Measurements from ENCODE around the gene DCAF8L2. TPM values are rescaled to one million over a fixed set of nuclear protein-coding genes. Genes with fewer than 3 reads are reported as not detected.
A peak's percentile ranks its signal among the peaks of the same experiment; 100 is the strongest.
"Not testable (repeated sequence)": the region's sequence is repeated elsewhere in the genome, so short reads cannot be mapped to it uniquely, and the experiment has no call there.

The DCAF8L2 gene
- total and polyA plus RNA-seq, 2 donors (not counting 3 experiments of a cell fraction or from before 2014, with no cell fraction given): 0.15 to 0.36 TPM

DNA sequence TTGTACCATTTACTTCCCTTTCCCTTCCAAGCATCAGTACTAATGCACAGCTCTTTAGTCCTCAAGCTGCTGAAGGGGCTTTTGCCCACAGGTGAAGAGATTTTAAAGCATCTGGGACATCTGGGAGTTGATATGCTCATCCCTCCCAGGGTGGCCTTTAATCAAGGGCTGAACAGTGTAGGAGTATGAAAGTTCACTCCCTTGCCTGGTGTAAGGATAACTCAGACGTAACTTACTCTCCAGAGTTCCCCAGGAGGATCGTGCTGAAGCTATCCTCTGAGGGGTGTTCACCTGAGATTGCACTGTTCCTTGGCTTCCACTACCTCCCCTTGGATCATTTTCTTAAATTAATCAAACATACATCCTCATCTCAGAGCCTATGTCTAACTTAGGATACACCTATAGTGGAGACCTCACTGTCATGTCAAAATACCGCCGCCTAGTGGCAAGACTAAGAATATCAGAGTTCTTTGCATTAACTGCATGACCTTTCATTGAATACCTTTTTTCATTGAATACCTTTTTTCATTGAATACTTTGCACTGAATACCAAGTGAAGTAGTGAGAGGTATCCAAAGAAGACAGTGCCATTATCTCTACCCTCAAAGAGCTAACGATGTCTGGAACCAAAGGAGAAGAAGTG lies 93.5 kb downstream of the DCAF8L2 start:
- H3K9ac ChIP-seq (replicated peaks; ENCODE audit: extremely low read depth, insufficient read depth, low read length); POLR2A ChIA-PET: not testable (repeated sequence)
- TF ChIP-seq CTCF (IDR thresholded peaks at IDR 0.05; ENCODE audit: extremely low read depth in 1 of 2, insufficient read depth in 1 of 2, low read depth in 1 of 2, low read length in 2 of 2): peak; percentile 26 to 29

GRCh38 chrX:27694667-27695066 lies 104.5 kb downstream of the DCAF8L2 start:
- no peaks in the 10 kb centered on the region for H3K9me3 ChIP-seq (replicated peaks; ENCODE audit: control insufficient read depth, insufficient read depth, low read length)
- DNase-seq (ENCODE audit: low read depth, low spot score) (no peak), FAIRE-seq (no peak)
- ChIA-PET POLR2A (no interaction called here), CTCF (no interaction called here)
- no peaks in the 10 kb centered on the region for H3K79me2 ChIP-seq (ENCODE audit: control insufficient read depth, insufficient read depth, low read length)
- dilution Hi-C loops (cut with MboI; ENCODE audit: extremely low pct_ligation_motif_present, low sequenced_read_pairs): no loop called here
- TF ChIP-seq FOS (IDR thresholded peaks at IDR 0.05; ENCODE audit: borderline replicate concordance, insufficient read depth, low read length) (no peak), CTCF (IDR thresholded peaks at IDR 0.05; ENCODE audit: extremely low read depth in 1 of 2, insufficient read depth in 1 of 2, low read depth in 1 of 2, low read length in 2 of 2) (no peak), MYC (IDR thresholded peaks at IDR 0.05; ENCODE audit: low read depth, low read length) (no peak), JUN (IDR thresholded peaks at IDR 0.05; ENCODE audit: borderline replicate concordance, insufficient read depth, insufficient read length, low read depth) (no peak), EZH2 (IDR thresholded peaks at IDR 0.05; ENCODE audit: borderline replicate concordance, low read depth, low read length, severe bottlenecking) (no peak), POLR2AphosphoS5 (IDR thresholded peaks at IDR 0.05; ENCODE audit: insufficient read depth, low read depth, low read length) (no peak), POLR2A (IDR thresholded peaks at IDR 0.05; ENCODE audit: low read depth, low read length) (no peak)
- TF ChIP-seq, protein P1, sequence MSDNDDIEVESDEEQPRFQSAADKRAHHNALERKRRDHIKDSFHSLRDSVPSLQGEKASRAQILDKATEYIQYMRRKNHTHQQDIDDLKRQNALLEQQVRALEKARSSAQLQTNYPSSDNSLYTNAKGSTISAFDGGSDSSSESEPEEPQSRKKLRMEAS (IDR thresholded peaks at IDR 0.05; ENCODE audit: insufficient read depth, insufficient read length): no peak
- no TSS peak for BruUV-seq (replicated peaks)
- no peaks in the 10 kb centered on the region for H3K4me1 ChIP-seq (ENCODE audit: control insufficient read depth, extremely low read depth, insufficient read depth, low read length)
- no peaks in the 10 kb centered on the region for H3K36me3 ChIP-seq (ENCODE audit: control insufficient read depth in 2 of 2, extremely low read depth in 1 of 2, insufficient read depth in 2 of 2, low read length in 2 of 2)
- H3K27me3 ChIP-seq (ENCODE audit: control insufficient read depth in 2 of 2, insufficient read depth in 2 of 2, low read length in 2 of 2): no peaks in the 10 kb centered on the region
- no peak overlapping the region for H3K4me3 ChIP-seq (replicated peaks in 1 of 3; ENCODE audit: insufficient read depth in 1 of 3, low read depth in 1 of 3, low read length in 3 of 3)
- H4K20me1 ChIP-seq (replicated peaks; ENCODE audit: control insufficient read depth, extremely low read depth, insufficient read depth, low read length): no peaks in the 10 kb centered on the region
- H3K9me1 ChIP-seq (replicated peaks; ENCODE audit: control insufficient read depth, extremely low read depth, insufficient read depth, low read length): no peaks in the 10 kb centered on the region
- intact Hi-C loops (cut with micrococcal nuclease): no loop called here
- no peak overlapping the region for H3K9ac ChIP-seq (replicated peaks; ENCODE audit: extremely low read depth, insufficient read depth, low read length)
- no peak overlapping the region for H3K27ac ChIP-seq (ENCODE audit: insufficient read depth, low read depth, low read length)
- no peak overlapping the region for H2AFZ ChIP-seq (ENCODE audit: low read depth, low read length)
- H3K4me2 ChIP-seq (ENCODE audit: insufficient read depth, low read length): no peak overlapping the region

More for the DNA sequence above, 93.5 kb downstream of the DCAF8L2 start:
- H3K4me1 ChIP-seq (ENCODE audit: control insufficient read depth, extremely low read depth, insufficient read depth, low read length); BruUV-seq (replicated peaks); H4K20me1 ChIP-seq (replicated peaks; ENCODE audit: control insufficient read depth, extremely low read depth, insufficient read depth, low read length); dilution Hi-C loops (cut with MboI; ENCODE audit: extremely low pct_ligation_motif_present, low sequenced_read_pairs); H3K4me2 ChIP-seq (ENCODE audit: insufficient read depth, low read length); H3K4me3 ChIP-seq (replicated peaks in 1 of 3; ENCODE audit: insufficient read depth in 1 of 3, low read depth in 1 of 3, low read length in 3 of 3); H3K79me2 ChIP-seq (ENCODE audit: control insufficient read depth, insufficient read depth, low read length); H3K36me3 ChIP-seq (ENCODE audit: control insufficient read depth in 2 of 2, extremely low read depth in 1 of 2, insufficient read depth in 2 of 2, low read length in 2 of 2); H3K9me1 ChIP-seq (replicated peaks; ENCODE audit: control insufficient read depth, extremely low read depth, insufficient read depth, low read length); H3K27ac ChIP-seq (ENCODE audit: insufficient read depth, low read depth, low read length); H3K27me3 ChIP-seq (ENCODE audit: control insufficient read depth in 2 of 2, insufficient read depth in 2 of 2, low read length in 2 of 2); H2AFZ ChIP-seq (ENCODE audit: low read depth, low read length); H3K9me3 ChIP-seq (replicated peaks; ENCODE audit: control insufficient read depth, insufficient read depth, low read length); FAIRE-seq: not testable (repeated sequence)
- CTCF ChIA-PET: interaction anchor here (0.5 to 1.4 kb wide), 2 partner anchors 65 to 128 kb away, joined by 3 to 9 read pairs; no protein-coding TSS in a partner anchor
- DNase-seq (ENCODE audit: low read depth, low spot score): peak; percentile 38
- intact Hi-C loops (cut with micrococcal nuclease): loop anchor here (1.0 to 10.0 kb wide), 3 partner anchors 128 to 1411 kb away; no protein-coding TSS in a partner anchor
